Activated T-helper 1 cell treated with anti-CD3 and anti-CD28 coated beads, Interleukin-12 subunit alpha, Interleukin-12 subunit beta, Interleukin-2, Interleukin-4 antibody, amounts not matched to agents 30 ng/mL and 10 ng/mL and 1 ng/mL, durations not matched to agents 14 hours and 24 hours and 36 hours (primary cell): Measurements from ENCODE around the gene NYAP1. TPM values are rescaled to one million over a fixed set of nuclear protein-coding genes. Genes with fewer than 3 reads are reported as not detected.
"Not testable (repeated sequence)": the region's sequence is repeated elsewhere in the genome, so short reads cannot be mapped to it uniquely, and the experiment has no call there.

Experiments used
- DNase-seq: peaks from one replicate; pipeline ENCODE4 v3.0.0; 2021; ENCODE audit warnings: low spot score
- H3K27ac Mint-ChIP-seq: one replicate; pipeline ENCODE4 v1.8.0; 2021; ENCODE audit warnings: mild to moderate bottlenecking, mixed read lengths
- H3K27me3 Mint-ChIP-seq: one replicate; pipeline ENCODE4 v1.8.0; 2022; ENCODE audit warnings: mild to moderate bottlenecking, moderate library complexity, mixed read lengths; ENCODE audit not compliant: insufficient read depth
- H3K36me3 Mint-ChIP-seq: one replicate; pipeline ENCODE4 v1.8.0; 2021; ENCODE audit warnings: low read depth, mixed read lengths
- H3K4me1 Mint-ChIP-seq: one replicate; pipeline ENCODE4 v1.8.0; 2021; ENCODE audit warnings: low read depth, mixed read lengths
- H3K4me3 Mint-ChIP-seq: one replicate; pipeline ENCODE4 v1.8.0; 2021; ENCODE audit warnings: mild to moderate bottlenecking, moderate library complexity, mixed read lengths
- H3K9me3 Mint-ChIP-seq: one replicate; pipeline ENCODE4 v1.8.0; 2021; ENCODE audit warnings: mixed read lengths
- intact Hi-C: fragments of 100-400 bp; cut with micrococcal nuclease; formaldehyde crosslinking; loops from one replicate; pipeline ENCODE4 v1.15.1; 2024
- total RNA-seq: library from RNA; stranded (reverse); gene quantifications from 2 replicates; pipeline ENCODE4 v1.2.3, GENCODE V29; 2022

Gene NYAP1
- total RNA-seq, 1 donor from 2014 or later = 0.23 TPM

DNA sequence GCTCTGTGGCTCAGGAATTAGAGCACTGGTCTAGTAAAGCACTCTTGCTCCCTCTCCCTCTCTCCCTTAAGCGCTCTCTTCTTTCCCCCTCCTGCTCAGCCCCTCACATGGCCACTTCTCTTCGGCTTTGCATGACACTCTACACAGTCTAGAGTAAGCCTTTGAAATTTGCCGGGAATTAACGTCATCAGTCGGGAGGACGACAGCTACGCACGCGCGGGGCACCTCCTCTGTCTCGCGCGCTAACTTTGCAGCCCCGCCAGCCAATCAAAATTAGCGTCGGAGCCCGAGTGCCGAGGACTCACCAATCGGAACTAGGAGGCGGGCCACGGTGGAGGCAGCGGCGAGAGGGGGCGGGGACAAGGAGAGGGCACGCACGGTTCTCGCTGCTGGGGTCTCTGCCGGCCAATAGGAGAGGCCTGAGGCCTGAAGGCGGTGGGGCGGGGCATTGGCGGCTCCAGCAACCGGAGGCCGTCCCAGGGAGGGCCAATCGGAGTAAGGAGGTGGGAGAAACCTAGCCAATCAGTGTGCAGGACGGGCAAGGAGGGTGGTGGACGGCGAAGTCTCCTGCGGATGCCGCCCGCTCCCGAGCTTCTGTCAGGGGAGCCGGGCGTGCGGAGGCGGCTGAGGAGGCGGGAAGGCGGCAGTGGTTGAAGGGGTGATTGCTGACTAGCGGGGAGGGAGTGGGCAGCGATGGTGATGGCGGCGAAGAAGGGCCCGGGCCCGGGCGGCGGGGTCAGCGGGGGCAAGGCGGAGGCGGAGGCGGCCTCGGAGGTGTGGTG, 55.1 kb downstream of the NYAP1 start, which contains the start of gene AGFG2:
Gene AGFG2 (plus strand): TSS at position 550 of the 782 bp plus-strand sequence. CDS start 144 bp downstream, at position 694.
- H3K27me3 Mint-ChIP-seq = no peaks in the 10 kb centered on the region
- peaks cover 28% of the 10 kb centered on the region for H3K36me3 Mint-ChIP-seq
- H3K27ac Mint-ChIP-seq = peak within 1 kb of the TSS; percentile 85
- peak within 1 kb of the TSS; percentile 98 for H3K4me3 Mint-ChIP-seq
- no peaks in the 10 kb centered on the region for H3K9me3 Mint-ChIP-seq
- DNase-seq = peak; percentile 100
- H3K4me1 Mint-ChIP-seq = peaks cover 44% of the 10 kb centered on the region
- intact Hi-C loops = loop anchor here (1.0 kb wide), 10 partner anchors 7 to 134 kb away; partner anchors contain the start of genes FBXO24, GNB2, LRCH4 and PPP1R35

DNA sequence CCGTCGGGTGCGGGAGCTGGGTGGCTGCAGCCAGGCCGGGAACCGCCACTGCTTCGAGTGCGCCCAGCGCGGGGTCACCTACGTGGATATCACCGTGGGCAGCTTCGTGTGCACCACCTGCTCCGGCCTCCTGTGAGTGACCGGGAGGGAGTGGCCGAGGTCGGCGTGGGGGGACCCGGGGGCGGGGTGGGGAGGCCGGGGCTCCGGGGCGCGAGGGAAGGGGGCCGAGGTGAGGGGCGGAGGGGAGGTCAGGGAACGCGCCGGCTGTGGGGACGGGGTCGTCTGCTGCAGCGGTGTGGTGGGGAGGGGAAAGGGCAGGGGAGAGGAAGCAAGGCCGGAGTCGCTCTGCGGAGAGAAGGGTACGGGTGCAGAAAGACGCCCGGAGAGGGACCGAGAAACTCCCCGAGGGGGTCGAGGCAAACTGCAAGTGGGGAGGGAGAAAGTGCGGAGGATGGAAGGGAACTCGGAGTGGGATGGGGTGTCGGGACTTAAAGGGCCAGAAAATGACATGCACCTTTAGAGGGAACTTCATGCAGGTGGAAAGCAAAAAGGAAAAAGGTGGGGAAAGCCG, 55.8 kb downstream of the NYAP1 start:
- intact Hi-C loops = loop anchor here (1.0 kb wide), 6 partner anchors 11 to 134 kb away; partner anchors contain the start of genes FBXO24, GNB2, LRCH4 and PPP1R35
- H3K4me1 Mint-ChIP-seq = peaks cover 51% of the 10 kb centered on the region
- H3K4me3 Mint-ChIP-seq = peak overlapping the region; percentile 98
- no peaks in the 10 kb centered on the region for H3K9me3 Mint-ChIP-seq
- H3K27ac Mint-ChIP-seq = peak overlapping the region; percentile 85
- peaks cover 33% of the 10 kb centered on the region for H3K36me3 Mint-ChIP-seq
- DNase-seq = no peak
- H3K27me3 Mint-ChIP-seq = no peaks in the 10 kb centered on the region

DNA sequence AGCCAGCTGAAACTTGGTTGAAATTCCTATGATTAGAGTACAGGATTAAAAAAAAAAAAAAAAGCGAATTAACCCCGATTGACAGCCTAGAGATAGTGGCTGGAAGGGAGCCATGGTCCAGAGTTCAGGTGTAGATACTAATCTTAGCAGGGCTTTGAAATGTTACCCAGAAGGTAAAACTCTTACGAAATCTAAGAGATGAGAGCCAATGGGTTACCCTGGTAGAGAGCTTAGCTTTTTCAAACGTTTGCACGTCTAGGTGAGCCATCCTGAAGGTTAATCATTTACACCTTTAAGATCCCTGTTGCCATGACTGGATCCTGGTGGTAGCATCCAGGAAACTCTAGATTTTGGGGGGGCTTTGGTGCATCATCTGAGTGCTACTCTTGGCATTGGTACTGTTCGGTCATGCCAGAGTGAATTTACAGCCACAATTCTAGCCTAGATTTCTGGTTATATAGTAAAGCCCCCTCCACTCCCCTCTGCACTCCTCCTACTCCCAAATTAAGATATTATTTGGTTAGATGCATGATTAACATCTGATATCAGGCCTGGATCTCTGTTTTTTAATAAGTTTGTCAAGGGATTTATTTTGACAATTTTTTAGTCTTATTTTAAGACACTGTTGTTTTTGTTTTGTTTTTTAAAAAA, 56.5 kb downstream of the NYAP1 start:
- H3K4me1 Mint-ChIP-seq = peaks cover 58% of the 10 kb centered on the region
- H3K9me3 Mint-ChIP-seq = no peaks in the 10 kb centered on the region
- H3K27ac Mint-ChIP-seq = peak overlapping the region; percentile 82
- peak overlapping the region; percentile 98 for H3K4me3 Mint-ChIP-seq
- intact Hi-C loops = no loop called here
- H3K36me3 Mint-ChIP-seq = peaks cover 33% of the 10 kb centered on the region
- DNase-seq = no peak
- no peaks in the 10 kb centered on the region for H3K27me3 Mint-ChIP-seq

DNA sequence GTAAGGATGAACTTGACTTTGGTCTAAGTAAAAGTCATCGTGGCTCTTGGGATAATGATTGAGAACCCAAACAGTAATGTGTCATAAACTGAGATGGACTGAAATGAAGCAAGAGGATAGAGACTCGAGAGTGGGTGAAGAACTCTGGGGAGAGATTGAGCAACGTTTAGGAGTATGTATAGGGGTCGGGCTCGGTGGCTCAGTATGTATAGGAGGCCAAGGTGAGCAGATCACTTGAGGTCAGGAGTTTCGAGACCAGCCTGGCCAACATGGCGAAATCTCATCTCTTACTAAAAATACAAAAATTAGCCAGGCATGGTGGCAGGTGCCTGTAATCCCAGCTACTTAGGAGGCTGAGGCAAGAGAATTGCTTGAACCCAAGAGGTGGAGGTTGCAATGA, 57.6 kb downstream of the NYAP1 start:
- intact Hi-C loops, H3K9me3 Mint-ChIP-seq, H3K27me3 Mint-ChIP-seq, DNase-seq: not testable (repeated sequence)
- Mint-ChIP-seq H3K4me3 (peak overlapping the region; percentile 98), H3K4me1 (peaks cover 69% of the 10 kb centered on the region), H3K27ac (peak overlapping the region; percentile 85), H3K36me3 (peaks cover 34% of the 10 kb centered on the region)

DNA sequence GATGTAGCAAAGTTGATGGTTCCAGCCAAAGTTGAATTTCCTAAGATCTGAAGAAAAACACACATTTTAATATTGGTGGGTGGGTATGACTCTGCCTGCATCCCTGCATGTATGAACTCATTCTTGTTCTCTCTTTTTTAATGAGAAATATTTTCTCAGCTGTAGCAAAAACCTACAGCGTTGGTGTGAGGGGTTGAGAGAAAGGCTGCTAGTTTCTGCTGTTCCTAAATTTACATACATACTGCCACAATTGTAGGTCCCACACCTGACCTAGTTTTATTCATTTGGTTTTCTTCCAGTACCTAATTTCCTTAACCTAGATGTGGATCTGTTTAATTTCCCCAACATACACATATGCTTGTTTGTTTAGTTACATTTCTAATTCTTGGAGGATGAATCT, 59.9 kb downstream of the NYAP1 start:
- Mint-ChIP-seq H3K4me3 (peak overlapping the region; percentile 80), H3K36me3 (peaks cover 47% of the 10 kb centered on the region), H3K27me3 (no peaks in the 10 kb centered on the region), H3K4me1 (peaks cover 86% of the 10 kb centered on the region), H3K9me3 (no peaks in the 10 kb centered on the region), H3K27ac (peak overlapping the region; percentile 100)
- no peak for DNase-seq
- intact Hi-C loops = no loop called here

DNA sequence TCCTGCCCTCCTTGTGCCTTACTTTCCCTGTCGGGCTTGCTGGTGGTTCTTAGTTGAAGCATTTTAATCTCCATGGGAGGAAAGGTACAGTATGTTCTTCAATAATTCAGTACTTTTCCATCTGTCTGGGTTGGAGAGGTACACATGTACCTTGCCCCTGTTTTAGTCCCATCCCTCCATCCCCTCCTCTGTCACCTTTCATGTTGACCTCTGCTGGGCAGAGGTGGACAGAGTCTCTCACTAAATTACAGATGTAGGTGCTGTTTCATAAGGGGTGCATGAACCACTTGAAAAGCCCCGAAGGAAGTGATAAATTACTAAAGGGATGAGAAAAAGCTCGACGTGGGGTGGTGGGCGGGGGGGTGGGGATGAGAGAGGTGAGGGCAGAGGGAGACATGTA, 60.7 kb downstream of the NYAP1 start:
- peaks cover 92% of the 10 kb centered on the region for H3K4me1 Mint-ChIP-seq
- H3K36me3 Mint-ChIP-seq = peaks cover 50% of the 10 kb centered on the region
- H3K27ac Mint-ChIP-seq = peak overlapping the region; percentile 100
- no peaks in the 10 kb centered on the region for H3K27me3 Mint-ChIP-seq
- intact Hi-C loops = loop anchor here (2.0 kb wide), 2 partner anchors 52 to 68 kb away; partner anchors contain the start of gene MOSPD3
- DNase-seq = no peak
- peak overlapping the region; percentile 80 for H3K4me3 Mint-ChIP-seq
- H3K9me3 Mint-ChIP-seq = no peaks in the 10 kb centered on the region

Other genes starting within 250 kb of the NYAP1 start
- not detected in 2 replicates for gene SPDYE3, start 176.2 kb upstream of the NYAP1 start, total RNA-seq
- gene PILRB, start 125.8 kb upstream of the NYAP1 start, total RNA-seq = 82.6 and 83.9 TPM in 2 replicates
- gene PILRA, start 110.4 kb upstream of the NYAP1 start, total RNA-seq = 9.6 and 9.9 TPM in 2 replicates
- 2.0 and 2.4 TPM in 2 replicates for gene ZCWPW1, start 55.2 kb upstream of the NYAP1 start, total RNA-seq
- 57.6 and 58.8 TPM in 2 replicates for gene MEPCE, start 54.1 kb upstream of the NYAP1 start, total RNA-seq
- gene PPP1R35, start 47.4 kb upstream of the NYAP1 start, total RNA-seq = 57.6 and 58.6 TPM in 2 replicates
- 2.8 and 2.9 TPM in 2 replicates for gene SPACDR, start 19.7 kb upstream of the NYAP1 start, total RNA-seq
- gene TSC22D4, start 4.7 kb upstream of the NYAP1 start, total RNA-seq = 126 and 134 TPM in 2 replicates
- 113 and 124 TPM in 2 replicates for gene AGFG2, start 55.3 kb downstream of the NYAP1 start, total RNA-seq
- 9.1 and 11.2 TPM in 2 replicates for gene SAP25, start 90.0 kb downstream of the NYAP1 start, total RNA-seq
- 104 and 107 TPM in 2 replicates for gene LRCH4, start 102.2 kb downstream of the NYAP1 start, total RNA-seq
- gene FBXO24, start 102.4 kb downstream of the NYAP1 start, total RNA-seq = 0.27 and 0.41 TPM in 2 replicates
- gene PCOLCE, start 118.4 kb downstream of the NYAP1 start, total RNA-seq = 4.3 and 4.7 TPM in 2 replicates
- gene MOSPD3, start 128.6 kb downstream of the NYAP1 start, total RNA-seq = 10.3 and 11.5 TPM in 2 replicates
- gene TFR2, start 157.6 kb downstream of the NYAP1 start, total RNA-seq = 13.8 and 15.0 TPM in 2 replicates
- not detected in 2 replicates for gene ACTL6B, start 172.5 kb downstream of the NYAP1 start, total RNA-seq
- gene GNB2, start 189.8 kb downstream of the NYAP1 start, total RNA-seq = 218 and 221 TPM in 2 replicates
- gene GIGYF1, start 210.3 kb downstream of the NYAP1 start, total RNA-seq = 49.1 and 53.8 TPM in 2 replicates
- gene POP7, start 222.2 kb downstream of the NYAP1 start, total RNA-seq = 82.7 and 84.4 TPM in 2 replicates
- not detected in 2 replicates for gene EPO, start 236.5 kb downstream of the NYAP1 start, total RNA-seq
- not detected in 2 replicates for gene ZAN, start 249.7 kb downstream of the NYAP1 start, total RNA-seq